HG02840 (cell line): ENCODE measurements around the gene LRRTM4.

ENCODE experiments used
- ATAC-seq: cut with Tn5 transposase; IDR thresholded peaks from one replicate; pipeline ENCODE4 v1.9.1; 2021; ENCODE audit warnings: mild to moderate bottlenecking, moderate library complexity, moderate number of reproducible peaks; ENCODE audit not compliant: unreplicated experiment, low FRiP score

LRRTM4 gene

DNA sequence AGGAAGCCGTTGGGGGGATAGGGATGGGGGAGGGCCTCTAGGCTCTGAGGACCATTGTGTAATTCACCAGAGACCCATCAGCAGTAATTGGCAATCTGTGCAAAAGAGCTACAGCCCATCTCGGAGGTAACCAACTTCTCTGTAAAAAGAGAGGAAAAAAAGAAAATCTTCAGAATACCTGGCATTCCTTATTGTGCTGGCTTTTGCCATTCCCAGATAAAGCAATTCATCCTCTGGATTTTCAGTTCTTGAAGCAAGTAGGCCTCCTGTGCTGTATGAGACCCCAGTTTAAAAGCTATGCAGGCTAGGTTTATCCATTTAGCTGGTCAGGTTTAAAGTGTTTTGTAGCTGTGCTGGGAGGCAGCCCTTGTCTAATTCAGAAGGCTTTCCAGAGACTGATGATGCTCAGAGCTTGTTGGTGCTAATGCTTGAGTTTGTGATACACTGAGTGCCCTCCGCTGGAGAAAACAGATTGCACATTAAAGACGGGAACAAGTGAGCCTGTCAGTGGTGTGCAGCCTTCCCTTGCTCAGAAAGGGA is at the start of gene LRRTM4:
Gene LRRTM4, minus strand, starts transcription at position 446 of the 540 bp plus-strand sequence.
- ATAC-seq, result no peak

DNA sequence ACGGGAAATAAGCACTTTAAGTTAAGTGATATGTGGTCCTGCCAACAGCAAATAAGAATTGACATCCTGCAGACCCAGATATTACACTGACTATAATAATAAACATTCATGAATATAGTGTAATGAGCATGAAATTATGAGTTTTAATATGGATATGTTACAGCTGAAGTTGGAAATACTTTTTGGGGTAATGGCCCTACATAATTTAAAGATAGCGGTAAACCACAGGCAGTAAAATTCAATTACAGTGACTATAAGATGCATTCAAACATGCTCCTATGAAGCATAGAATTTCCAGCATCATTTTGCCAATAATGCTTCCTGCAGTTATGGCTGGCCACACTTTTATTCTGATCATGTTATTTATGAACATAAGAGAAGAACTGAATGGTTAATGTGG is 49.4 kb upstream of the LRRTM4 start:
- ATAC-seq, result no peak

DNA sequence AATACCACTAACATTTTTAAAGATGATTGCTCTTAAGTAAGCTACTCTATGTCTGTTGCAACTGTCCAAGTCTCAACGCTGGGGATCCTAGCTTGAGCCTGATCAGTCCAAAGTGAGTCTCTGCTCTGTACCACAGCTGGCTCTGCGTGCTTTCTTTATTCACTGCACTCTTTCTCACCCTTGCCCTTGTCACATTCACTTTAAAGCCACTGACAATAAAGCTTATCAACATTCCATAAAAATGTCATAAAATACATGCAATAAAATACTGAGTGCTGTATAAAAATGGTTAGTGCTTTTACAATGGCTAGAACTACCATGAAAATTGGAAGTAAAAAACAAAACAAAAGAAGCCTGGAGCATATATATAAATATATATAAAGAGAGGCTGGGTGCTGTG is 45.5 kb upstream of the LRRTM4 start:
- no peak for ATAC-seq

DNA sequence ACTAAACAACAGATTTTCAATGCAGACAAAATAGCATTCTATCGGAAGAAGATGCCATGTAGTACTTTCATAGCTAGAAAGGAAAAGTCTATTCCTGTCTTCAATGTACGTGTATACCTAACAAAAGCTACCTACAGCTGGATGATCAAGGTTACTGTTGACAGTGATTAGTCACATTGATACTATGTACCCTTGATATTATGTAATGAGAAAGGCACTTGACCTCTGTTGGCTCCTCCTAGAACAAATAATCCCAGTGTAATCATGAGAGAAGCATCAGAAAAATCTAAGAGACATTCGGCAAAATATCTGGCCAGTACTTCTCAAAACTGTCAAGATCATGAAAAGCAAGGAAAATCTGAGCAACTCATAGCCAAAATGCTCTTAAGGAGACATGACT is 44.4 kb upstream of the LRRTM4 start:
- ATAC-seq, result no peak

DNA sequence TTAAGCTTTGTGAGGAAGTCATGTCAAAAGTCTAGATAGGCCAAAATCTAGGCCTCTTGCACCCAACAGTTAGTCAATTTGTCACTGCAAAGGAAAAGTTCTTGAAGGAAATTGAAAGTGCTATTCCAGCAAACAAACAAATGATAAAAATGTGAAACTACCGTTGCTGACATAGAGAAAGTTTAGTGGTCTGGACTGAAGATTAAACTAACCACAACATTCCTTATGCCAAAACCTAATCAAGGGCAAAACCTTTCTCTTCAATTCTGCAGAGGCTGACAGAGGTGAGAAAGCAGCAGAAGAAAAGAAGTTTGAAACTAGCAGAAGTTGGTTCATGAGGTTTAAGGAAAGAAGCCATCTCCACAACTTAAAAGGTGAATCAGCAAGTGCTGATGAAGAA is 44.0 kb upstream of the LRRTM4 start:
- ATAC-seq, result no peak

DNA sequence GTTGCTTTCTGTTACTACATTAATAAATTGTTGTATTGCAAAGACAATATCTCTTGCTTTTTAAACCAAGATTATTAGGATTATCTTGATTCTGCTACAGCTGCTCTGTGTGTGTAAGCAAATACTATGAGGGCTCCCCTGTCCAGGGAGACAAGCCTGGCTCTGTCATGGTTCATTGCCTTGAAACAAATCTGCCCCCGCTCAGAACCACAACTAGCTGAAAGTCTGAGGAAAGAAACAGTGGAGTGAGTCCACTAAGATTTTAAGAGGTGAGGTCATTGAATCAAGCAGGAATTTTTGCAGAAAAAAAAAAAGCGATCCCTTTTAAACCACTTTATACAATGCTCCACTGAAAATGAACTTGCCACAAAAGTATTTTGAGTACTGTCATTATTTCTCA is 30.8 kb upstream of the LRRTM4 start:
- no peak for ATAC-seq

DNA sequence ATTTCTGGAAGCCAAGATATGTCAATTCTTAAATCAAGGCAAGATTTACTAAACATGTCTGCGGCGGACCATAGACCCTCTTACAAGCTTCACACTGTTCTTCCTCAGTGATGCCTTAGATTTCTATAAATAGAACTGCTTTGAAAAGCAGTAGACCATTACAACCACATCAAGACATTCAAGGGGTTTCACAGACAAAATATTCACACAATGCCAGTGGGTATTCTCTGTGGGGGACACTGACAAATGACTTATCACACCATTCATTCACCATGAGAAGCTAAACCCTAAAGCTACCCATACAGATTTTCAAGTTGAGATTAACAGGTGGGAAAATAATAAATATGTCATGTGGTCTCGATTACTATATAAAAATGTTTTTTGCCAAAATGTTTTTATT is 15.9 kb upstream of the LRRTM4 start:
- ATAC-seq, result no peak

DNA sequence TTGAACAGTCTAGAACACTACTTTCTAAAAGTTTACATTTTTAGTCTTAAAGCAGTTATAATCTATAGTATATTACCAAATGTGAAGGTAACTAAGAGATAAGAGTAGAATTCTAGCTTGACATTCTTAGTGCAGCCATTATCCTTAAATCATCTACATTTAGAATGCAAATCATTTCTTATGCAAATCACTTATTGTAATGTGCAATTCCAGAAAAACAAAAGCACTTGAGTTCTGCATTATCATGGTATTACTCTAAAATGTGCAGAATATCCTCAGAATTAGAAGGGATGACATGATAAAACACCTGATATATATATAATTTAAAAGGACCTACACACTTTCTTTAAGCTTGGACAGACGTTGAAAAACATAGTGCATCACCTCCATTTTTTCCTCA is 712 bp upstream of the LRRTM4 start:
- ATAC-seq, result no peak

DNA sequence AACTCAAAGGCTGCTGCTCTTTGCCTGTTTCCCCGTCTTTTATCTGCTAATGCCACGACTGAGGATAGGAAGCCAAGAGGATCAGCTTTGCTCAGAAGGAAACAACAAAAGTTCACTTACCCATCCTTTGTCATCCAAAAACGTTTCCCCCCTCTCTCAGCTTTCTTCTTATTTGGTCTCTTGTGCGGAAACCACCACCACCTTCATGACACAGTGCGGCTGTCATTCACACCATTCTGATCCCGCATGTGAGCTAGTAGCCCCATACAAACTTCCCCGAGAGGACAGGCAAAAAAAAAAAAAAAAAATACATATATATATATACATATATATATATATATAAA is 656 bp downstream of the LRRTM4 start:
- no peak for ATAC-seq

DNA sequence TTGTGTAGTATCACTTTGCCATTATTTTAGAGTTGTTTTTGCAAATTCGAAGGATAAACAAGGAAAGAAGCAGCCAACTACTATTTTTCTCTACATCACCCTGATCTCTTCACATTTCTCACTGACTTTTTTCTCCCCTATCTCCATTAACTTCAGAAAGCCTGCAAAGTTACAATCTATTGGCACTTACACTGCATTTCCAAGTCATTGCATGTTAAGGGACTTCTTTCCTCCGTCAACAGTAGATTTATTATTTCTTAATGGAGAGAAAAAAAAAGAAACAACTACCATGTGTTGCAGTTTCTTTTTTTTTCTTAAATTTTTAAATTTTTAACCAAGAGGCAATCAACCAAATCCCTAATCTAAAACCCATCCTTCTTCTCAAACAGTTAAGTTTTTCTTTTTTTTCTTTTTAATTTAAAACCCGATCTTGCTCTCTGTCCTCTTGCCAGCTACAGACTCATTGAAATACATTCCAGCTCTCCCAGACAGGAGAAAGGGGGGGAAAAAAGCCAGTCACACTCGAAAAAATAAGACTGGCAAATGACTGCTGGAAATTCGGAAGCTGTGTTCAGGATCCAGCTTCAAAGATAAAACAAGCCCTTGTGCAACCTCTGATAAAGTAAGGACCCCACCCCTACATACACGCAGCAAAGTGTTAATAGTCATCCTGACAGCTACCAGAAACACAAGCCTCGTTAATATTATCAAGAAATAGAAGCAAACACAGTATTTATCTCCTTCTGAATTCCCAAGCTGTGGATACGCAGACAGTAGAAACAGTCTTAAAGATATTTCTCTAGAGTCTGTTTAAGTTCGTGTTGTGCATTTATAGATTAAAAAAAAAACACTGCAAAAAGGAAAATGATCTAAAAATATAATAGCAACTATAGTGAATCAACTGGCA is 1.3 kb downstream of the LRRTM4 start:
- ATAC-seq, result no peak

DNA sequence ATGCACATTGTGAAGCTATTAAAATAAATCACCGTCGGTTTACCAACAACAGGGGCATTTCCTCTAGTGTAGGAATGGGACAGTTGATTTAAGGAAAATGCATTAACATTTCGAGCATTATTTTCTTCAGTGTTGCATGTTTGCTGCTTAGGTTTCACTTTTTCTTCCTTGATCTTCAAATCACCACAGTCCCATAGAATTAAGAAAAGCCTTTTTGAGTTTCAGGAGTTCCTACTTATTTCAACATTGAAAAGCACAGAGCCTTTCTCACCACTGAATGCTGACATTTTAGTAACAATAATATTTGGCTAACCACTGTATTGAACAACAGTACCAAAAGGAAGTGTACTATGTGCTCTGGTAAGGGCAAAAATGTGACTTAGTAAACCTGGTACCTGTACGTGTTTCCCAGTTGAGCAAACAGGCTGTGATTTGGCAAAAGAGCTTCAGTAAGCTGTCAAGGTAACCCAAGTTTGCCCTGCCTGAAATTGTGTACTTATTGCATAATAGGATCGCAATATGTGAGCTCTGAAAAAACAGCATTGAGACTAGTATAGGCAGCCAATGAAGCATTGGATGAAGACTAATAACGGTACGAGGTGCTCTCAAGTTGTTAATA is 2.2 kb downstream of the LRRTM4 start:
- no peak for ATAC-seq

DNA sequence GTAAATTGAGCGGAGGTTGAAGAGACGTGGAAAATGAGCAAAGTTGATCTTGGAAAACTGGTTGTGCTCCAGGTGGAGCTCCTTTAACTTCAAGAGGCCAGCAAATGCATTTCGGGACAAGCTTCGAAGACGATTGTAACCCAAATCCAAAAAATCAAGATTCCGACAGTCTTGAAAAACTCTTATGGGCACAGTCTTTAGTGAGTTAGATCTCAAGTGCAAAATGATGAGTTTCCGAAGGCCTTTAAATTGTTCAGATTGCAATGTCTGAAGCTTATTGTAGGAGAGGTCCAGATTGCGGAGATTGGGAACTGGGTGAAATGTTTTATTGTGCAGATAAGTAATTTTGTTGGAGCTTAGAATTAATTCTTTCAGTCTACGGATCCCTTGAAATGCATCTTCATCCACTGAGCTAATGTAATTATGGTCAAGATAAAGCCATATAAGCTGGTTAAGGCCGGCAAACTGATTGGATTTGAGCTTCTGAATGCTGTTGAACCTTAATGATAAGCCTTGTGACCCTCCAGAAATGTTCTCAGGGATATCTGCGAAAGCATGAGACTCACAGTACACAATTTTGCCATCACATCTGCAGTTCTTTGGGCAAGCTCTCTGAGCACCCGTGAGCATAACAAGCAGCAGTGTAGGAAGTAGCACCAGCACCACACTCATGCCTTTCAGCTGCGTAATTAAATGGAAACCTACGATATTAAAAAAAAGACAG is 2.9 kb downstream of the LRRTM4 start:
- no peak for ATAC-seq

DNA sequence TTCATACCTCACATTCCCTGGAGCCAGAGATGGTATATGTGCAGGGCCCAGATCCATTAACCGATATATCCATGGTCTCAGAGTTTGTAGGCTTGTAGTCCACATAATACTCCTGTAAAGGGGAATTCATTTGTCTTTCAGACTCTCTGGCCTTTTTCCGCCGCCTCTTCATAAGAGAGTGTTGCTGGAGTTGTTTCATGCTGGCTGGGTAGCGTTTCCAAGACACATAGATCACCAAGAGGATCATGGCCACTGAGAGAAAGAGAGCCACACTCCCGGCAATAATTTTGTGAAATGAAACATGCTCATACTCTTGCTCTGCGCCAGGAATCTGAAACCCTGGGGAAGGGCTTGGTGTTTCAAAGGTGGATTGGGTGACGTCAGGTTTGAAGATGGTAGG is 3.9 kb downstream of the LRRTM4 start:
- no peak for ATAC-seq

DNA sequence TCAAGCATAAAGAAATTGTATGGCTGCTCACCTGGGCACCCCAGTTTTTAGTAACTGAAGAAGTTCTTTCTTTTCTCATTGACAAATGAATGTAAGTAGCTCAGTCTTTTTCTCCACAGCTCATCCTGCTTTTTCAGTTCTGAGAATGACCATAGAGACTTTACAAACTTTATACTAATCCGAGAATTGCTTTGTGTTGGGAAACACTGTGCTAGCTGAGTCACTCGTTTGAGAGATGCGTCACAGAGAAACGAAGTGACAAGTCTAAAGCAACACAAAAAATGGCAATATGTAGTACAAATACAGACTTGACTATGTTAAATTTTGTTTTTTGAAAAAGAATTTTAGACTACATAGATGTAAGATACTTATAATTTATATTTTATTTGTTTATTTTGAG is 9.0 kb downstream of the LRRTM4 start:
- no peak for ATAC-seq

DNA sequence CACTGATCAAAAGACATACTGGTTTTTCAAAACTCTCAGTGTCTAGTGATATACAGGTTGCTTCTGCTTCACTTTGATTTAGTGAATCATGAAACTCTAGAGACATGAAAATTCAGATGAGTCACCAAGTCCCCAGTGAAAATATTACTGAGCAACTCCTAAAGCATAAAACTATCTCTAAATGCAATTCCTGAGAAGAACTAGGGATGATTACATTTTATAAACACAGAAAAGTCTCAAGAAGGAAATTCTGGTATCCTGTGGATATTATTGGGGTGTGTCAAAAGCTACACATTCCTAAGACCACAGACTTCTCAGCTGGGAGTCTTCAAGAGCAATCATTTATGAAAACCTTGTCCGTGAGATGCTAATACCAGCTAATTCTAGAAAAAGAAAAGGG is 9.7 kb downstream of the LRRTM4 start:
- no peak for ATAC-seq

DNA sequence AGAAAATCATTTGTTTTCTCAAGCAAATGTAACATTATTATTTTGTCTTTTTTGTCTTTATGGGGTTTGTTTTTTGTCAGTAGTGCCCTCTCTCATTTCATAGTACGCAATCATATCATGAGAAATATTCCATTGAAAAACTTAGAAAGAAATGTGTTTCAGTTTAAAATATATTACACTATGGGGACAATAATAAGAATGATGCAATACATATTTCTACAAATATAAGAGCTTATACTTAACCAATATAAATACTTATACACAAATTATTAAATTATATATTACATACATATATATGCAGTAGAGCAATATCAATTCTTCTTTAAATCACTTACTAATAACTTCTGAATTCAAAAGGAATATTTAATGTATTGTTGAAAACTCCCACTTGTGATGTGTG is 13.7 kb downstream of the LRRTM4 start:
- ATAC-seq, result no peak

DNA sequence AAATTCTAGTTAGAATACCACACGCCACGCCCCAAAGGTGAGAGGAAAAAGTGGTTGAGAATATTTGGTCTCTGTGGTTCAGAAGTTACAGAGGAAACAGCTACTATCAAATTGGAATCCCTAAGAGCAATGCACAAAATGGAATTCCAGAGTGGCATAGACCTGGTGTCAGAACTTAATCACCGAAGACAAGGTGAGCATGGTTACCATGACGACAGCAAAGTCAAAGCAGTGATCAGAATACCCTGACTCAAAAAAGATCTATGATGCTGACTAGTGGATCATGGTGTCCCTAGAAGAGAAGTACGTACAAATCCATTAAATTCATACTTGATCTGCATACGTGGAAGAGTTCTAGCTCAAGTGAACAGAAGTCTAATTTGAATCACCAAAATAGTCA is 14.5 kb downstream of the LRRTM4 start:
- no peak for ATAC-seq

DNA sequence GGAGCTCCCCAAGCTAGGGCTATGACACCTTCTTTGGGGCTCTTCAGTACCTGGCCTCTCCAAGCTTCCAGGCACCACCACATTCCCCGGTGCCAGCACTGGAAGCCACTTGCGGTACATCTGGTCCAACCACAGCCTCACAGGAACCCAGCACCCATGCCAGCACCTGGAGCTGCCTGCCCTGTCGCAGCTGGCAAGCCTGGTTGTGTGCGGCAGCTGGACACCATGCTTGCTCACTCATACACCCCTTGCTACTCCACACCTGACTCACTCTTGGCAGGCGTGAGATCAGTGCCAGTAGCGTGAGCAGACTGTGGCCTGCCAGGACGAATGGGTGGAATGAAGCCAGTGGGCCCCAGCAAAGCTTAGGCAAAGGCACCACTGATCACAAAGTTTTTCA is 34.0 kb downstream of the LRRTM4 start:
- ATAC-seq, result no peak

DNA sequence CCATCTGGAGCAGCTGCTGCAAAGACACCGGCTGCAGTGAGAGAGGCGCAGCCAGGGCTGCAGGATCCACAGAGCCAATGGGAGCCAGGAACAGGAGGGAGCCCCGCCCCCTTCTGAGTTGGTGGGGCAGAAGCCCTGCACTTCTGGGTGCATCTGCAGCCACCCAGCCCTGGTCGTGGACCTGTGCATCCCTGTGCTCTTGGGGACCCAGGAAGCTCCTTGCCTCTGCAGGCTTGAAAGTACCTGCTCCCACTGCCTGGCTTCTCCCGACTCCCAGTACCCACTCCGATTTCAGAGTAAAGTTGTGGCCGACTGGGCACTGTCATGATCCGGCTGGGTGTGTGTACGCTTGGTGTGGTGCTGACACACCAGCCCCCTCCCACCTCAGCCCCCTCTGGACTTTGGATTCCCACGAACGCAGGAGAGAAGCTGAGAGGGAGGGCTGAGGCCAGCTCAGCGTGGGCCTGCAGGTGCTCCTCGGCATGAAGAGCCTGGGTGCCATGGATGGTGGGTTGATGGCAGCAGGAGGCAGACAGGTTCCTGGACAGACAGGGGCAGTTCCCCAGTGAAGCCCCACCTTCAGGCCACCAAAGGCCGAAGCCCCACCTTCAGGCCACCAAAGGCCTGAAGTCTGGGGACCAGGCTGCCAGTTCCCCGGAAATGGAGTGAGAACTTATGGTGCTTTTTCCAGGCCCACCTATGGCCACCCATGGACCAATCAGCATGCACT is 34.9 kb downstream of the LRRTM4 start:
- no peak for ATAC-seq

DNA sequence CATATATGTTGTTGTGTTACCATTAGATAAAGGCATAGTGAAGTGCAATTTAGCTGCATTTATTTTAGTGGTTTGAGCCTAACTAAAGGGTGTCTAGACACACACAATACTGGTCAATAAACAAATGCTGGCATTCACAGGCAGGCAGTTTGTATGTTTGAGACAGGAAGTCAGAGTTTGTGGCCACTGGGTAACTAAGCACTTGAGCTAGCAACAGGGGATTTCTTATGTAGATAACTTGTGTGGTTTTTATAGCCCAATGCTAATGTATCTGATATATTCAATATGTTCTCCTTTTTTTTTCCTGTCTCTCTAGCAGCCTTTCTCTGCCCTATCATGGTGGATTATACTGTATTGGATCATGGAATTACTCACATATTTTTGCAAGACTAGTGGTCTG is 38.1 kb downstream of the LRRTM4 start:
- ATAC-seq, result no peak

DNA sequence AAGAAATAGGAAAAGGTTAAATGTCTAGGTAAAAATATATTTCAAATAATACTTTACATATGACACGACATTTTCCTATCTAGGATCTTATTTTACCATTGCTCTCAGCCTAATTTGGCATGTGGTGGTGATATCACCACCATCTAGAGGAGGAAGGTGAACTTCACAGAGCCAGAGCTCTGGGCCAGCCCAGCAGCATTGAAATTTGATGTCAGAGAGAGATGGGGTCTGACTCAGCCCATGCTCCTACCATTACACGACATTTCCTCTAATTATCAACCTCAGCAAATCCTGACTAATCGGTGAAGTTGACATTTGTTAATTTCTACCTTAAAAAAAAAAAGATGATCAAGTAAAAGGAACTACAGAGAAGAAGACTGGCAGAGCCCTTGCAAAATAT is 42.3 kb downstream of the LRRTM4 start:
- ATAC-seq, result no peak
